CD4-positive, alpha-beta memory T cell (primary cell): ENCODE data around the gene PCED1A. TPM values are rescaled to one million over a fixed set of nuclear protein-coding genes. Genes with fewer than 3 reads are reported as not detected.

ENCODE experiments used
- CTCF ChIA-PET: fragments of 350-600 bp; sonication (Branson Sonifier 250); formaldehyde crosslinking; loops from one replicate; lab custom pipeline; 2021; ENCODE audit warnings: inconsistent platforms; ENCODE audit not compliant: partially characterized antibody; lab: Charles Lee
- POLR2A ChIA-PET: fragments of 350-600 bp; sonication (Branson Sonifier 250); formaldehyde crosslinking; loops from one replicate; lab custom pipeline; 2021; ENCODE audit not compliant: partially characterized antibody; lab: Charles Lee
- DNase-seq, 5 donors: peaks; one replicate each; pipeline versions ENCODE4 v3.0.0 to v3.0.0-alpha.2; 2020 to 2022; ENCODE audit warnings: mixed read lengths in 1 of 5
- H3K27ac ChIP-seq: one replicate; pipeline ENCODE4 v1.7.0; 2013; ENCODE audit warnings: low read depth, low read length
- H3K27me3 ChIP-seq: 2 replicates; pipeline ENCODE4 v1.7.0; 2013; ENCODE audit warnings: mild to moderate bottlenecking, low read length, moderate library complexity; ENCODE audit not compliant: insufficient read depth
- H3K36me3 ChIP-seq: 2 replicates; pipeline ENCODE4 v1.7.0; 2013; ENCODE audit warnings: mild to moderate bottlenecking, low read length, moderate library complexity; ENCODE audit not compliant: insufficient read depth
- H3K4me1 ChIP-seq: 2 replicates; pipeline ENCODE4 v1.7.0; 2013; ENCODE audit warnings: mild to moderate bottlenecking, low read length, moderate library complexity; ENCODE audit not compliant: insufficient read depth
- H3K4me3 ChIP-seq, 2 donors: one replicate each; pipeline ENCODE4 v1.7.0; 2013; ENCODE audit warnings: low read length in 2 of 2, mild to moderate bottlenecking in 1 of 2
- H3K9me3 ChIP-seq, 2 donors: one replicate each; pipeline ENCODE4 v1.7.0; 2013; ENCODE audit warnings: low read length in 2 of 2, control low read depth in 1 of 2; ENCODE audit not compliant: control insufficient read depth in 1 of 2
- H3K27ac Mint-ChIP-seq, 7 donors: one replicate each; pipeline ENCODE4 v1.8.0; 2020 to 2021; ENCODE audit warnings: mixed read lengths in 7 of 7, mild to moderate bottlenecking in 6 of 7, inconsistent platforms in 3 of 7, moderate library complexity in 3 of 7
- H3K27me3 Mint-ChIP-seq, 2 donors: one replicate each; pipeline ENCODE4 v1.8.0; 2020 to 2021; ENCODE audit warnings: mixed read lengths in 2 of 2
- H3K36me3 Mint-ChIP-seq, 2 donors: one replicate each; pipeline ENCODE4 v1.8.0; 2020 to 2021; ENCODE audit warnings: mixed read lengths in 2 of 2, inconsistent platforms in 1 of 2, mild to moderate bottlenecking in 1 of 2
- H3K4me1 Mint-ChIP-seq, 4 donors: one replicate each; pipeline ENCODE4 v1.8.0; 2020 to 2021; ENCODE audit warnings: mixed read lengths in 4 of 4, mild to moderate bottlenecking in 1 of 4
- H3K4me3 Mint-ChIP-seq, 8 donors: one replicate each; pipeline ENCODE4 v1.8.0; 2020 to 2021; ENCODE audit warnings: mixed read lengths in 8 of 8, mild to moderate bottlenecking in 7 of 8, moderate library complexity in 6 of 8, inconsistent platforms in 3 of 8
- H3K9me3 Mint-ChIP-seq, 8 donors: one replicate each; pipeline ENCODE4 v1.8.0; 2020 to 2021; ENCODE audit warnings: mixed read lengths in 8 of 8, mild to moderate bottlenecking in 5 of 8, inconsistent platforms in 3 of 8, moderate library complexity in 1 of 8
- intact Hi-C: fragments of 100-400 bp; cut with micrococcal nuclease; formaldehyde crosslinking; loops from one replicate; pipeline ENCODE4 v1.15.1; 2023
- polyA plus RNA-seq, 2 donors: library from polyadenylated mRNA; unstranded; fragments of 300-500 nt; fragmentation: Illumina TruSeq; gene quantifications; one replicate each; pipeline ENCODE4 v1.2.3, GENCODE V29; 2021
- total RNA-seq, 2 experiments: library from RNA; stranded (reverse); gene quantifications; one replicate each; pipeline ENCODE4 v1.2.3, GENCODE V29; 2021

The PCED1A gene, protein sequence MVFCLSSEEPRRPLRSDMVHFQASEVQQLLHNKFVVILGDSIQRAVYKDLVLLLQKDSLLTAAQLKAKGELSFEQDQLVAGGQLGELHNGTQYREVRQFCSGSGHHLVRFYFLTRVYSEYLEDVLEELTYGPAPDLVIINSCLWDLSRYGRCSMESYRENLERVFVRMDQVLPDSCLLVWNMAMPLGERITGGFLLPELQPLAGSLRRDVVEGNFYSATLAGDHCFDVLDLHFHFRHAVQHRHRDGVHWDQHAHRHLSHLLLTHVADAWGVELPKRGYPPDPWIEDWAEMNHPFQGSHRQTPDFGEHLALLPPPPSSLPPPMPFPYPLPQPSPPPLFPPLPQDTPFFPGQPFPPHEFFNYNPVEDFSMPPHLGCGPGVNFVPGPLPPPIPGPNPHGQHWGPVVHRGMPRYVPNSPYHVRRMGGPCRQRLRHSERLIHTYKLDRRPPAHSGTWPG
- 10 to 100 TPM; 82.8 to 83.1 TPM for total RNA-seq
- 10 to 100 TPM; 17.9 to 18.1 TPM for polyA plus RNA-seq

- Histone ChIP-seq H3K27ac (peak within 1 kb of the TSS; percentile 86), H3K27me3 (no peaks in the 10 kb centered on the region), H3K4me1 (peaks cover 24% of the 10 kb centered on the region), H3K9me3 (no peaks in the 10 kb centered on the region), H3K4me3 (peak within 1 kb of the TSS; percentile 77 to 80), H3K36me3 (no peaks in the 10 kb centered on the region)
- Mint-ChIP-seq H3K36me3 (peaks cover 9 to 16% of the 10 kb centered on the region in 2 donors), H3K4me1 (peaks cover 22 to 35% (median 31%) of the 10 kb centered on the region in 4 donors), H3K4me3 (peak within 1 kb of the TSS; percentile 85 to 91 (median 89)), H3K27me3 (no peaks in the 10 kb centered on the region), H3K9me3 (peaks cover 0 to 4% (median 0%) of the 10 kb centered on the region in 8 donors), H3K27ac (peak within 1 kb of the TSS; percentile 85 to 95 (median 93))
- POLR2A ChIA-PET = interaction anchor here (0.7 to 3.9 kb wide), 16 partner anchors 8 to 568 kb away, joined by 3 to 34 read pairs (median 5); partner anchors contain the start of genes IDH3B, MRPS26, NOP56 and PTPRA
- CTCF ChIA-PET = interaction anchor here (0.8 to 1.9 kb wide), 5 partner anchors 12 to 316 kb away, joined by 3 to 4 read pairs (median 3); no protein-coding TSS in a partner anchor
- intact Hi-C loops = loop anchor here (1.0 to 5.0 kb wide), 4 partner anchors 33 to 332 kb away; partner anchors contain the start of genes IDH3B, PTPRA and ZNF343
- peak; percentile 87 to 90 (median 89) for DNase-seq
Observed at GRCh38 chr20:2840138-2840966, at the start of gene PCED1A, which contains the start of gene VPS16. TSS of gene PCED1A (minus strand) at chr20:2840655. CDS start at chr20:2839912, 743 bp downstream. TSS of gene VPS16 (plus strand) at chr20:2840745. CDS start at chr20:2840775, 30 bp downstream.

DNA sequence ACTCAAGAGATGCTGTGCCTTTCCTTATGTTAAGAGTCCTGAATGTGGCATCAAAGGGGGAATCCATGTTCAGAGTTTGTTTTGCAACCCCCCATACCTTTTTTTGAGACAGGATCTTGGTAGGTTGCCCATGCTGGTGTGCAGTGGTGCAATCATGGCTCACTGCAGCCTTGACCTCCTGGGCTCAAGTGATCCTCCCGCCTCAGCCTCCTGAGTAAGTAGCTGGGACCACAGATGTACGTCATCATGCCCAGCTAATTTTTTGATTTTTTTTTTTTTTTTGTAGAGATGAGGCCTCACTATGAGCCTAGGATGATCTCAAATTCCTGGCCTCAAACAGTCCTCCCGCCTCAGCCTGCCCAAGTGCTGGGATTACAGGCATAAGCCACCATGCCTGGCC is 49.3 kb upstream of the PCED1A start:
- H3K27ac Mint-ChIP-seq = peak overlapping the region in 1 of 7 donors; percentile 46
- intact Hi-C loops = no loop called here

DNA sequence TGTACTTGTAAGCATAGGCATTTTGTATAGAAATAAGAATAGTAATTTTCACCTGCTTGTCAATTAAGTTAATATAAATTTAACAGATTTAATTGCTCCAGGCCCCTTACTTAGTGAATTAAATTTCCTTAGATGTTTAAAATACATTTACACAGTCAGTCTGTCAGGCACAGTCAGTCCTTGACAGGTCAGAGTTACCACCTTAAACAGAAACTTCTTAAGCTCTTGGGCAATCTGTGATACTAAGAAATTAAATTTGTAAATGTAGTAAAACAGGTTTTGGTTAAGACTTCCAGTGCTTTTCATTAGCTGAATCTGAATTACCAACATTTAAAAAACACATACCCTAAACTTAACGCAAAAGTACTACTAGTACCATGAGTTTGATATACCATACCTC is 48.8 kb upstream of the PCED1A start:
- Mint-ChIP-seq H3K4me1 (peaks cover 45 to 73% (median 62%) of the 10 kb centered on the region in 4 donors), H3K27ac (no peak overlapping the region), H3K27me3 (no peaks in the 10 kb centered on the region), H3K36me3 (peaks cover 7 to 8% of the 10 kb centered on the region in 2 donors), H3K4me3 (no peak overlapping the region), H3K9me3 (peaks cover 0 to 2% (median 0%) of the 10 kb centered on the region in 8 donors)
- Histone ChIP-seq H3K27ac (no peak overlapping the region), H3K4me3 (no peak overlapping the region), H3K36me3 (no peaks in the 10 kb centered on the region), H3K27me3 (no peaks in the 10 kb centered on the region), H3K4me1 (peaks cover 53% of the 10 kb centered on the region), H3K9me3 (no peaks in the 10 kb centered on the region)
- CTCF ChIA-PET = interaction anchor here (1.3 kb wide), 1 partner anchor 10 kb away, joined by 3 read pairs; no protein-coding TSS in a partner anchor
- DNase-seq = no peak
- POLR2A ChIA-PET = no interaction called here
- intact Hi-C loops = no loop called here

More for the DNA sequence above, 49.3 kb upstream of the PCED1A start:
- H3K9me3 ChIP-seq = no peaks in the 10 kb centered on the region
- Mint-ChIP-seq H3K36me3 (peaks cover 10% of the 10 kb centered on the region in 2 donors), H3K4me1 (peaks cover 44 to 69% (median 59%) of the 10 kb centered on the region in 4 donors), H3K27me3 (no peaks in the 10 kb centered on the region), H3K9me3 (peaks cover 0 to 4% (median 0%) of the 10 kb centered on the region in 8 donors), H3K4me3 (no peak overlapping the region)
- peaks cover 50% of the 10 kb centered on the region for H3K4me1 ChIP-seq
- no peak overlapping the region for H3K4me3 ChIP-seq
- H3K36me3 ChIP-seq = no peaks in the 10 kb centered on the region
- DNase-seq = no peak
- ChIA-PET POLR2A (no interaction called here), CTCF (interaction anchor here (1.3 kb wide), 1 partner anchor 11 kb away, joined by 3 read pairs; no protein-coding TSS in a partner anchor)
- no peaks in the 10 kb centered on the region for H3K27me3 ChIP-seq
- no peak overlapping the region for H3K27ac ChIP-seq

- ChIA-PET CTCF (interaction anchor here (1.3 kb wide), 1 partner anchor 16 kb away, joined by 3 read pairs; no protein-coding TSS in a partner anchor), POLR2A (interaction anchor here (0.6 kb wide), 1 partner anchor 126 kb away, joined by 5 read pairs; no protein-coding TSS in a partner anchor)
- peaks cover 59% of the 10 kb centered on the region for H3K4me1 ChIP-seq
- DNase-seq = no peak
- Mint-ChIP-seq H3K9me3 (no peaks in the 10 kb centered on the region), H3K4me1 (peaks cover 47 to 79% (median 67%) of the 10 kb centered on the region in 4 donors), H3K4me3 (peak overlapping the region in 1 of 8 donors; percentile 7), H3K27me3 (no peaks in the 10 kb centered on the region), H3K27ac (peak overlapping the region in 3 of 7 donors; percentile 6 to 61 (median 39)), H3K36me3 (peaks cover 6 to 8% of the 10 kb centered on the region in 2 donors)
- H3K9me3 ChIP-seq = no peaks in the 10 kb centered on the region
- intact Hi-C loops = no loop called here
- H3K4me3 ChIP-seq = no peak overlapping the region
- H3K27me3 ChIP-seq = no peaks in the 10 kb centered on the region
- no peak overlapping the region for H3K27ac ChIP-seq
- H3K36me3 ChIP-seq = no peaks in the 10 kb centered on the region
Observed at GRCh38 chr20:2888224-2888955, 47.9 kb upstream of the PCED1A start.

DNA sequence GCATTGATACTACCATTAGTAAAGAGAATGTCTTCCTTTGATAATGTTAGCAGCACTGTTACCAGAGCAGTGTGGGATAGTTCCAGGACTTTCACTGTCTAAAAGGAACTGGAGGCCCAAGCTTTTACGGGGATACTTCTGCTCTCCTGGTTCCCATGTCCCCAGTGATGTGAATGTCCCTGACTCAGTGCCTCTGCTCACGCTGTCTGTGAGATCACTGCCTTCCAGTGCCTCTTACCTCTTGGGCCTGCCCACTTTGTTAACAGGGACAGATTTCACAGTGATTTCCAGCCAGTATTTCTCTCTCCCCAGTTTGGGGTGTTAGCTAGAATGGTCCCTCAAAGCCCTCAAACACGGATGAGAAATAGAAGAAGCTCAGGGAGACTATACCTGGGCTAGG is 47.3 kb upstream of the PCED1A start:
- H3K36me3 Mint-ChIP-seq = peaks cover 6 to 8% of the 10 kb centered on the region in 2 donors
- ChIA-PET POLR2A (no interaction called here), CTCF (interaction anchor here (1.3 kb wide), 1 partner anchor 15 kb away, joined by 3 read pairs; no protein-coding TSS in a partner anchor)
- H3K4me1 Mint-ChIP-seq = peaks cover 45 to 74% (median 64%) of the 10 kb centered on the region in 4 donors
- H3K4me3 Mint-ChIP-seq = peak overlapping the region in 1 of 8 donors; percentile 8
- no peaks in the 10 kb centered on the region for H3K9me3 Mint-ChIP-seq
- H3K27ac Mint-ChIP-seq = peak overlapping the region in 2 of 7 donors; percentile 28 to 61
- H3K27me3 Mint-ChIP-seq = no peaks in the 10 kb centered on the region
- Histone ChIP-seq H3K27ac (no peak overlapping the region), H3K4me1 (peaks cover 62% of the 10 kb centered on the region), H3K4me3 (no peak overlapping the region), H3K9me3 (no peaks in the 10 kb centered on the region), H3K36me3 (no peaks in the 10 kb centered on the region), H3K27me3 (no peaks in the 10 kb centered on the region)
- intact Hi-C loops = no loop called here
- no peak for DNase-seq
